ENCODE data around the gene PPP3CA.

DNA sequence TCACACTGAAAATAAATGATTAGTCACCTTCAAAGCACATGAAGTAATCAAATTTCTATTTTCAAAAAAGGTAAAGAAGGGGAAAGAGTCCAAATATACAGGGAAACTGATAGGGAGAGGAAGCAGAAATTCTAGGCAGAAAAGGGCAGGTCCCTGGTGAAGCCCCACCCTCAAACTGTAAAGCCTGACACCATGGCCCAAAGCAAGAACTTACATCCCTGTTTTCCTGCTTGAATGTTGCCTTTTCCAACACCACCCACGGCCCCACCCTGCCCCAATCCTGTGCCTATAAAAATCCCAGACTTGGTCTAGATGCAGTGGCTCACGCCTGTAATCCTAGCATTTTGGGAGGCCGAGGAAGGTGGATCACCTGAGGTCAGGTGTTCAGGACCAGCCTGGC, 361.8 kb downstream of the PPP3CA start:
- TF ChIP-seq, protein P1, sequence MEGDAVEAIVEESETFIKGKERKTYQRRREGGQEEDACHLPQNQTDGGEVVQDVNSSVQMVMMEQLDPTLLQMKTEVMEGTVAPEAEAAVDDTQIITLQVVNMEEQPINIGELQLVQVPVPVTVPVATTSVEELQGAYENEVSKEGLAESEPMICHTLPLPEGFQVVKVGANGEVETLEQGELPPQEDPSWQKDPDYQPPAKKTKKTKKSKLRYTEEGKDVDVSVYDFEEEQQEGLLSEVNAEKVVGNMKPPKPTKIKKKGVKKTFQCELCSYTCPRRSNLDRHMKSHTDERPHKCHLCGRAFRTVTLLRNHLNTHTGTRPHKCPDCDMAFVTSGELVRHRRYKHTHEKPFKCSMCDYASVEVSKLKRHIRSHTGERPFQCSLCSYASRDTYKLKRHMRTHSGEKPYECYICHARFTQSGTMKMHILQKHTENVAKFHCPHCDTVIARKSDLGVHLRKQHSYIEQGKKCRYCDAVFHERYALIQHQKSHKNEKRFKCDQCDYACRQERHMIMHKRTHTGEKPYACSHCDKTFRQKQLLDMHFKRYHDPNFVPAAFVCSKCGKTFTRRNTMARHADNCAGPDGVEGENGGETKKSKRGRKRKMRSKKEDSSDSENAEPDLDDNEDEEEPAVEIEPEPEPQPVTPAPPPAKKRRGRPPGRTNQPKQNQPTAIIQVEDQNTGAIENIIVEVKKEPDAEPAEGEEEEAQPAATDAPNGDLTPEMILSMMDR (IDR thresholded peaks at IDR 0.05), result no peak
- no peak for TF ChIP-seq POLR2A (IDR thresholded peaks at IDR 0.05)
- no peak for TF ChIP-seq POLR2AphosphoS5 (IDR thresholded peaks at IDR 0.05)

All from breast epithelium (tissue), 3 donors.